A549 (cell line): ENCODE measurements around the gene CDC14B. TPM values are rescaled to one million over a fixed set of nuclear protein-coding genes. Genes with fewer than 3 reads are reported as not detected.

Experiments used
- ATAC-seq, 2 experiments: fragments of 200-7000 bp in 1 of 2; fragments of >200 bp in 1 of 2; cut with Nextera tagmentation in 1 of 2; cut with Tn5 transposase in 1 of 2; 3 replicates each; pipeline versions ENCODE4 v1.8.0 to v1.9.1; 2018 to 2020; ENCODE audit warnings: mild to moderate bottlenecking in 1 of 2, moderate library complexity in 1 of 2
- CTCF ChIA-PET: fragments of 300-600 bp; sonication (Branson Sonifier 250); formaldehyde crosslinking; extraction: SDS; loops from one replicate; lab custom pipeline; 2021; ENCODE audit warnings: antibody characterized with exemption, inconsistent platforms; lab: Yijun Ruan, JAX
- POLR2A ChIA-PET: fragments of 350-600 bp; formaldehyde crosslinking; extraction: SDS; loops from one replicate; lab custom pipeline; 2021; ENCODE audit warnings: antibody characterized with exemption, inconsistent platforms; lab: Yijun Ruan, JAX
- DNase-seq, 2 experiments: peaks; one replicate each; pipeline versions ENCODE4 v3.0.0 to v3.0.0-alpha.2; 2011 to 2016; ENCODE audit warnings: low read depth in 1 of 2, low spot score in 1 of 2
- FAIRE-seq: peaks from 2 replicates; lab custom pipeline; 2011; peaks lifted over from hg19 to GRCh38; lab: Jason Lieb, UNC
- H3K27ac ChIP-seq, 2 experiments: fragments of >200 bp; sonication (Bioruptor Twin); formaldehyde crosslinking; 3 replicates each; pipeline ENCODE4 v1.5.1; 2016 to 2017
- H3K4me1 ChIP-seq: fragments of >200 bp; sonication (Bioruptor Twin); formaldehyde crosslinking; 3 replicates; pipeline ENCODE4 v1.6.1; 2016
- H3K4me2 ChIP-seq: fragments of >200 bp; sonication (Bioruptor Twin); formaldehyde crosslinking; 3 replicates; pipeline ENCODE4 v1.6.1; 2016
- H3K4me3 ChIP-seq: fragments of >200 bp; sonication (Bioruptor Twin); formaldehyde crosslinking; 3 replicates; pipeline ENCODE4 v1.5.1; 2016
- H3K9me3 ChIP-seq: fragments of >200 bp; sonication (Bioruptor Twin); formaldehyde crosslinking; 3 replicates; pipeline ENCODE4 v1.6.1; 2016
- CBX2 ChIP-seq: fragments of 200-600 bp; sonication (generic); IDR thresholded peaks from 2 replicates; pipeline ENCODE4 v1.6.1; 2016; ENCODE audit warnings: low read depth, mild to moderate bottlenecking, borderline replicate concordance
- CEBPB ChIP-seq, 2 experiments: fragments of >200 bp in 1 of 2; sonication (Bioruptor Twin) in 1 of 2; formaldehyde crosslinking in 1 of 2; IDR thresholded peaks; 2 replicates each; pipeline ENCODE4 v1.6.1; 2012 to 2016
- FOXS1 ChIP-seq: fragments of 250-450 bp; sonication (Bioruptor Pico); IDR thresholded peaks from 2 replicates; pipeline ENCODE4 v1.5.0; 2020; ENCODE audit warnings: mild to moderate bottlenecking, moderate library complexity
- HOXA7 ChIP-seq: fragments of 250-450 bp; sonication (Bioruptor Pico); IDR thresholded peaks from 2 replicates; pipeline ENCODE4 v1.5.0; 2020; ENCODE audit warnings: mild to moderate bottlenecking, moderate library complexity
- JUN ChIP-seq, 2 experiments: fragments of >200 bp; sonication (Bioruptor Twin); formaldehyde crosslinking; IDR thresholded peaks; 2 replicates in 1 of 2; 3 replicates in 1 of 2; pipeline ENCODE4 v1.6.1; 2016 to 2017
- KDM1A ChIP-seq: fragments of 200-600 bp; sonication (generic); IDR thresholded peaks from 2 replicates; pipeline ENCODE4 v1.6.1; 2016; ENCODE audit warnings: low read depth, mild to moderate bottlenecking
- KDM5A ChIP-seq: fragments of 200-600 bp; sonication (generic); IDR thresholded peaks from 2 replicates; pipeline ENCODE4 v1.6.1; 2016; ENCODE audit warnings: antibody characterized with exemption, mild to moderate bottlenecking
- MYC ChIP-seq: IDR thresholded peaks from 2 replicates; pipeline ENCODE4 v1.6.1; 2012; ENCODE audit warnings: mild to moderate bottlenecking, inconsistent platforms, low read length, improper control_type of control experiment, borderline replicate concordance
- NPAS2 ChIP-seq: fragments of 250-450 bp; sonication (Bioruptor Pico); IDR thresholded peaks from 2 replicates; pipeline ENCODE4 v1.8.0; 2022; ENCODE audit warnings: mild to moderate bottlenecking, moderate library complexity, borderline replicate concordance
- POLR2A ChIP-seq: IDR thresholded peaks from 2 replicates; pipeline ENCODE4 v1.6.1; 2012; ENCODE audit warnings: mild to moderate bottlenecking, low read length
- SMC3 ChIP-seq: fragments of >200 bp; sonication (Bioruptor Twin); formaldehyde crosslinking; IDR thresholded peaks from 3 replicates; pipeline ENCODE4 v1.6.1; 2018; ENCODE audit warnings: inconsistent platforms
- TP53 ChIP-seq: fragments of 250-450 bp; sonication (Bioruptor Pico); IDR thresholded peaks from 2 replicates; pipeline ENCODE4 v1.5.0; 2021; ENCODE audit warnings: mild to moderate bottlenecking, moderate library complexity
- ZC3H11A ChIP-seq: fragments of 450-650 bp; IDR thresholded peaks from 2 replicates; pipeline ENCODE4 v1.6.1; 2014; ENCODE audit warnings: antibody characterized with exemption, mild to moderate bottlenecking
- whole genome bisulfite sequencing: methylation state at CpG from one replicate; pipeline ENCODE4 v1.1.6; 2017; ENCODE audit errors: missing lambda C conversion rate; 5-methylcytosine and 5-hydroxymethylcytosine counted together
- polyA plus RNA-seq, 4 experiments: library from polyadenylated mRNA; depleted of rRNA in 3 of 4; stranded (reverse); fragments of >200 nt; fragmentation: RNase III in 1 of 4; extraction: RNeasy Plus Mini Kit Qiagen cat#74134 plus additional on column Dnase treatment in 1 of 4; gene quantifications; 2 replicates in 3 of 4; 3 replicates in 1 of 4; pipeline ENCODE4 v1.2.3, GENCODE V29; 2011 to 2017
- TF ChIP-seq, protein P1 (sequence below): IDR thresholded peaks from 2 replicates; pipeline ENCODE4 v1.6.1; 2012
- TF ChIP-seq, protein P2 (sequence below): fragments of 200-600 bp; sonication (generic); IDR thresholded peaks from 2 replicates; pipeline ENCODE4 v1.6.1; 2016; ENCODE audit warnings: antibody characterized with exemption, mild to moderate bottlenecking, moderate library complexity
- TF ChIP-seq, protein P3 (sequence below): fragments of >200 bp; sonication (Bioruptor Twin); formaldehyde crosslinking; IDR thresholded peaks from 2 replicates; pipeline ENCODE4 v1.6.1; 2016
- TF ChIP-seq, protein P4 (sequence below): fragments of 450-650 bp; IDR thresholded peaks from 2 replicates; pipeline ENCODE4 v1.6.1; 2014; ENCODE audit warnings: antibody characterized with exemption
- TF ChIP-seq, protein P5 (sequence below): fragments of >200 bp; sonication (Bioruptor Twin); formaldehyde crosslinking; IDR thresholded peaks from 3 replicates; pipeline ENCODE4 v1.5.1; 2016
- TF ChIP-seq, protein P6 (sequence below): fragments of 150-350 bp; IDR thresholded peaks from 2 replicates; pipeline ENCODE4 v1.6.1; 2014; ENCODE audit warnings: low read depth, mild to moderate bottlenecking, low read length
- TF ChIP-seq, protein P7 (sequence below): IDR thresholded peaks from 2 replicates; pipeline ENCODE4 v1.6.1; 2012

The CDC14B gene
- polyA plus RNA-seq, 2 of the 4 experiments (the other 2 are of a cell fraction): 9.9 to 17.3 TPM

DNA sequence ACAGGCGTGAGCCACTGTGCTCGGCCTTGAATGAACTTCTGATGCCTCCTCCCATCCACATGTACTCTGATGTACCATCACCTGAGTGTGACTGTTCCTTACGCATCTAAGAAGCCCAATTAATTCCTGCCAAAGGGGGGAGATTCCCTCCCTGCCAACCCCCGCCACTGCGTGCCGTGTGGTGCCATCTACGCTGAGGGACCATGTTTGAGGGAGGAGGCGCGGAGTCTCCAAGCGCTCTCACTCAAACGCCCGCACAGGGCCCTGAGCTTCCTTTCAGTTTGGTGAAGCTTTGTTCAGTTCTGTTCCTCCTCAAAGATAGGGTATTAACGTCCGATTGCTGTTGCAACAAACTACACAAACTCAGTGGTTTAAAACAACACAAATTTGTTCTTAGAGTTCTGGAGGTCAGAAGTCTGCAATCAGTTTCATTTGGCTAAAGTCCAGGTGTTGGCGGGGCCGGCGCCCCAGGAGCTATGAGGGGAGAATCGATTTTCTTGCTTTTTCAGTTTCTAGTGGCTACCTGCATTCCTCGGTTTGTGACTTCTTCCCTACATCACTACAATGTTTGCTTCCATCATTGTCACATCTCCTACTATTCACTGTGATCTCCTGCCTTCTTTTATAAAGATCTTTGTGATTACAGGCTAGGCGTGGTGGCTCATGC is 49.4 kb upstream of the CDC14B start:
- WGBS: 85% methylated on average over 19 of the region's 20 CpGs
- H3K4me2 ChIP-seq: no peak overlapping the region

DNA sequence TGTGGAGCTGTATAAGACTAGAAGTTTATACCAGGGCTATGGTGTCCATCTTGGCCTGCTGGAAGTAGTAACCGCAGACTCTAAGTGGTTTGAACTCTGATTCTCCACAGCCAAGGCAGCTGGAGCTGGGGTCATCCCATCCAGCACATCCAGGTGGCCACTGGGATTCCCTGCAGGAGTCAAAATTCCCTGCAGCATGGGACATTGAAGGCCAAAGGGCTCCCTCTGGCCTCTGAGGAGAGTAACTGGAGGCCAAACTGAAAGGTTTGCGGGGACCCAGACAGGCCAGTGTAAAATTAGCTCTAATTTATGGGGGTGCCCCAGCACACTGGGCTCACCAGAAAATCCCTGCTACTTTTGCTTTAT is 47.7 kb upstream of the CDC14B start:
- no peak for ATAC-seq
- POLR2A ChIA-PET: no interaction called here
- TF ChIP-seq, protein P1, sequence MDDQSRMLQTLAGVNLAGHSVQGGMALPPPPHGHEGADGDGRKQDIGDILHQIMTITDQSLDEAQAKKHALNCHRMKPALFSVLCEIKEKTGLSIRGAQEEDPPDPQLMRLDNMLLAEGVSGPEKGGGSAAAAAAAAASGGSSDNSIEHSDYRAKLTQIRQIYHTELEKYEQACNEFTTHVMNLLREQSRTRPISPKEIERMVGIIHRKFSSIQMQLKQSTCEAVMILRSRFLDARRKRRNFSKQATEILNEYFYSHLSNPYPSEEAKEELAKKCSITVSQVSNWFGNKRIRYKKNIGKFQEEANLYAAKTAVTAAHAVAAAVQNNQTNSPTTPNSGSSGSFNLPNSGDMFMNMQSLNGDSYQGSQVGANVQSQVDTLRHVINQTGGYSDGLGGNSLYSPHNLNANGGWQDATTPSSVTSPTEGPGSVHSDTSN: no peak
- TF ChIP-seq, protein P2, sequence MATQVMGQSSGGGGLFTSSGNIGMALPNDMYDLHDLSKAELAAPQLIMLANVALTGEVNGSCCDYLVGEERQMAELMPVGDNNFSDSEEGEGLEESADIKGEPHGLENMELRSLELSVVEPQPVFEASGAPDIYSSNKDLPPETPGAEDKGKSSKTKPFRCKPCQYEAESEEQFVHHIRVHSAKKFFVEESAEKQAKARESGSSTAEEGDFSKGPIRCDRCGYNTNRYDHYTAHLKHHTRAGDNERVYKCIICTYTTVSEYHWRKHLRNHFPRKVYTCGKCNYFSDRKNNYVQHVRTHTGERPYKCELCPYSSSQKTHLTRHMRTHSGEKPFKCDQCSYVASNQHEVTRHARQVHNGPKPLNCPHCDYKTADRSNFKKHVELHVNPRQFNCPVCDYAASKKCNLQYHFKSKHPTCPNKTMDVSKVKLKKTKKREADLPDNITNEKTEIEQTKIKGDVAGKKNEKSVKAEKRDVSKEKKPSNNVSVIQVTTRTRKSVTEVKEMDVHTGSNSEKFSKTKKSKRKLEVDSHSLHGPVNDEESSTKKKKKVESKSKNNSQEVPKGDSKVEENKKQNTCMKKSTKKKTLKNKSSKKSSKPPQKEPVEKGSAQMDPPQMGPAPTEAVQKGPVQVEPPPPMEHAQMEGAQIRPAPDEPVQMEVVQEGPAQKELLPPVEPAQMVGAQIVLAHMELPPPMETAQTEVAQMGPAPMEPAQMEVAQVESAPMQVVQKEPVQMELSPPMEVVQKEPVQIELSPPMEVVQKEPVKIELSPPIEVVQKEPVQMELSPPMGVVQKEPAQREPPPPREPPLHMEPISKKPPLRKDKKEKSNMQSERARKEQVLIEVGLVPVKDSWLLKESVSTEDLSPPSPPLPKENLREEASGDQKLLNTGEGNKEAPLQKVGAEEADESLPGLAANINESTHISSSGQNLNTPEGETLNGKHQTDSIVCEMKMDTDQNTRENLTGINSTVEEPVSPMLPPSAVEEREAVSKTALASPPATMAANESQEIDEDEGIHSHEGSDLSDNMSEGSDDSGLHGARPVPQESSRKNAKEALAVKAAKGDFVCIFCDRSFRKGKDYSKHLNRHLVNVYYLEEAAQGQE: no peak
- TF ChIP-seq FOXS1 (CRISPR knock-in tag) (no peak), KDM1A (no peak), CBX2 (no peak)
- TF ChIP-seq, protein P3, sequence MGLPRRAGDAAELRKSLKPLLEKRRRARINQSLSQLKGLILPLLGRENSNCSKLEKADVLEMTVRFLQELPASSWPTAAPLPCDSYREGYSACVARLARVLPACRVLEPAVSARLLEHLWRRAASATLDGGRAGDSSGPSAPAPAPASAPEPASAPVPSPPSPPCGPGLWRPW: no peak

More for the DNA sequence above, 49.4 kb upstream of the CDC14B start:
- no peaks in the 10 kb centered on the region for H3K4me1 ChIP-seq
- DNase-seq (no peak), FAIRE-seq (no peak), ATAC-seq (no peak; a peak in 1 of 6 replicates)
- TF ChIP-seq CEBPB (IDR thresholded peaks at IDR 0.05) (no peak), TP53 (CRISPR knock-in tag) (no peak), ZC3H11A (no peak), MYC (no peak), SMC3 (no peak), NPAS2 (CRISPR knock-in tag) (no peak), JUN (IDR thresholded peaks at IDR 0.05) (no peak), HOXA7 (CRISPR knock-in tag) (no peak), KDM5A (no peak), POLR2A (no peak)
- TF ChIP-seq, protein P4, sequence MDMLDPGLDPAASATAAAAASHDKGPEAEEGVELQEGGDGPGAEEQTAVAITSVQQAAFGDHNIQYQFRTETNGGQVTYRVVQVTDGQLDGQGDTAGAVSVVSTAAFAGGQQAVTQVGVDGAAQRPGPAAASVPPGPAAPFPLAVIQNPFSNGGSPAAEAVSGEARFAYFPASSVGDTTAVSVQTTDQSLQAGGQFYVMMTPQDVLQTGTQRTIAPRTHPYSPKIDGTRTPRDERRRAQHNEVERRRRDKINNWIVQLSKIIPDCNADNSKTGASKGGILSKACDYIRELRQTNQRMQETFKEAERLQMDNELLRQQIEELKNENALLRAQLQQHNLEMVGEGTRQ: no peak
- TF ChIP-seq, protein P5, sequence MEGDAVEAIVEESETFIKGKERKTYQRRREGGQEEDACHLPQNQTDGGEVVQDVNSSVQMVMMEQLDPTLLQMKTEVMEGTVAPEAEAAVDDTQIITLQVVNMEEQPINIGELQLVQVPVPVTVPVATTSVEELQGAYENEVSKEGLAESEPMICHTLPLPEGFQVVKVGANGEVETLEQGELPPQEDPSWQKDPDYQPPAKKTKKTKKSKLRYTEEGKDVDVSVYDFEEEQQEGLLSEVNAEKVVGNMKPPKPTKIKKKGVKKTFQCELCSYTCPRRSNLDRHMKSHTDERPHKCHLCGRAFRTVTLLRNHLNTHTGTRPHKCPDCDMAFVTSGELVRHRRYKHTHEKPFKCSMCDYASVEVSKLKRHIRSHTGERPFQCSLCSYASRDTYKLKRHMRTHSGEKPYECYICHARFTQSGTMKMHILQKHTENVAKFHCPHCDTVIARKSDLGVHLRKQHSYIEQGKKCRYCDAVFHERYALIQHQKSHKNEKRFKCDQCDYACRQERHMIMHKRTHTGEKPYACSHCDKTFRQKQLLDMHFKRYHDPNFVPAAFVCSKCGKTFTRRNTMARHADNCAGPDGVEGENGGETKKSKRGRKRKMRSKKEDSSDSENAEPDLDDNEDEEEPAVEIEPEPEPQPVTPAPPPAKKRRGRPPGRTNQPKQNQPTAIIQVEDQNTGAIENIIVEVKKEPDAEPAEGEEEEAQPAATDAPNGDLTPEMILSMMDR: no peak
- TF ChIP-seq, protein P6, sequence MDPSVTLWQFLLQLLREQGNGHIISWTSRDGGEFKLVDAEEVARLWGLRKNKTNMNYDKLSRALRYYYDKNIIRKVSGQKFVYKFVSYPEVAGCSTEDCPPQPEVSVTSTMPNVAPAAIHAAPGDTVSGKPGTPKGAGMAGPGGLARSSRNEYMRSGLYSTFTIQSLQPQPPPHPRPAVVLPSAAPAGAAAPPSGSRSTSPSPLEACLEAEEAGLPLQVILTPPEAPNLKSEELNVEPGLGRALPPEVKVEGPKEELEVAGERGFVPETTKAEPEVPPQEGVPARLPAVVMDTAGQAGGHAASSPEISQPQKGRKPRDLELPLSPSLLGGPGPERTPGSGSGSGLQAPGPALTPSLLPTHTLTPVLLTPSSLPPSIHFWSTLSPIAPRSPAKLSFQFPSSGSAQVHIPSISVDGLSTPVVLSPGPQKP: no peak
- TF ChIP-seq, protein P2: no peak
- TF ChIP-seq, protein P7, sequence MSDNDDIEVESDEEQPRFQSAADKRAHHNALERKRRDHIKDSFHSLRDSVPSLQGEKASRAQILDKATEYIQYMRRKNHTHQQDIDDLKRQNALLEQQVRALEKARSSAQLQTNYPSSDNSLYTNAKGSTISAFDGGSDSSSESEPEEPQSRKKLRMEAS: no peak
- H3K9me3 ChIP-seq: peaks cover 20% of the 10 kb centered on the region
- H3K27ac ChIP-seq: no peak overlapping the region
- no peak overlapping the region for H3K4me3 ChIP-seq
- ChIA-PET CTCF (interaction anchor here (1.2 to 1.4 kb wide), 2 partner anchors 14 to 17 kb away, joined by 3 read pairs; partner anchors contain the start of gene PRXL2C), POLR2A (no interaction called here)

More for the DNA sequence above, 47.7 kb upstream of the CDC14B start:
- 82% methylated on average over 2 of the region's 2 CpGs for WGBS
- Histone ChIP-seq H3K4me3 (no peak overlapping the region), H3K27ac (no peak overlapping the region), H3K4me2 (no peak overlapping the region), H3K4me1 (no peaks in the 10 kb centered on the region), H3K9me3 (peaks cover 9% of the 10 kb centered on the region; the same call in 1 of the 3 replicates)
- CTCF ChIA-PET: interaction anchor here (0.6 to 1.6 kb wide), 4 partner anchors 15 to 1100 kb away, joined by 3 to 8 read pairs (median 4); partner anchors contain the start of gene HABP4
- DNase-seq: no peak
- no peak for FAIRE-seq
